Ovary (tissue), 9 donors: Measurements from ENCODE around the gene SOX2. TPM values are rescaled to one million over a fixed set of nuclear protein-coding genes. Genes with fewer than 3 reads are reported as not detected.

Experiments
- DNase-seq, 5 donors: peaks; one replicate each; pipeline ENCODE4 v3.0.0-alpha.2; 2019 to 2020
- H3K27ac ChIP-seq, 2 donors: fragments of 200-600 bp; one replicate each; pipeline versions ENCODE4 v1.5.1 to v1.8.0; 2019 to 2022
- H3K27me3 ChIP-seq: fragments of 200-600 bp; one replicate; pipeline ENCODE4 v1.8.0; 2022
- H3K36me3 ChIP-seq: fragments of 200-600 bp; sonication (generic); one replicate; pipeline ENCODE4 v1.5.1; 2019
- H3K4me1 ChIP-seq: one replicate; pipeline ENCODE4 v1.8.1; 2013; ENCODE audit warnings: mild to moderate bottlenecking, moderate library complexity; ENCODE audit not compliant: insufficient read depth
- H3K4me3 ChIP-seq: fragments of 200-600 bp; sonication (generic); one replicate; pipeline ENCODE4 v1.5.1; 2017
- H3K9me3 ChIP-seq, 2 donors: fragments of 200-600 bp in 1 of 2; sonication (generic) in 1 of 2; one replicate each; pipeline versions ENCODE4 v1.5.1 to v1.8.1; 2013 to 2019; ENCODE audit warnings: mild to moderate bottlenecking in 1 of 2, moderate library complexity in 1 of 2
- EP300 ChIP-seq: sonication (generic); formaldehyde crosslinking; IDR thresholded peaks from one replicate; pipeline ENCODE4 v1.6.1; 2017; ENCODE audit warnings: antibody characterized with exemption
- POLR2A ChIP-seq: fragments of 450-650 bp; IDR thresholded peaks from one replicate; pipeline ENCODE4 v1.6.1; 2017; ENCODE audit warnings: antibody characterized with exemption, mild to moderate bottlenecking, moderate library complexity
- WGBS, 3 donors: extraction: QIAGEN DNeasy Blood & Tissue Kit in 1 of 3; methylation state at CpG; one replicate each; pipeline versions ENCODE4 v1.1.5 to v1.1.7; 2013 to 2017; 5-methylcytosine and 5-hydroxymethylcytosine counted together
- intact Hi-C, 4 donors: fragments of 100-400 bp; cut with DNase I; formaldehyde crosslinking; loops; one replicate each; pipeline versions ENCODE4 v1.11.0 to v1.15.1; 2022 to 2023
- polyA plus RNA-seq, 2 donors: library from polyadenylated mRNA; stranded (reverse); fragments of 200-250 nt in 1 of 2; fragments of 350-450 nt in 1 of 2; fragmentation: Illumina TruSeq in 1 of 2; extraction: RNeasy Lipid Tissue Mini Kit (QIAGEN cat#74804) in 1 of 2; gene quantifications; one replicate each; pipeline ENCODE4 v1.2.3, GENCODE V29; 2013 to 2014
- total RNA-seq, 7 donors: library from RNA; depleted of rRNA in 2 of 7; stranded (reverse); fragments of >200 nt in 2 of 7; fragmentation: NEBNext Ultra II Directional in 3 of 7; extraction: Animal tissue kit (Norgen Biotek cat#: 25700) in 3 of 7; gene quantifications; one replicate each; pipeline versions ENCODE4 v1.1.0 to v1.2.4, GENCODE V29; 2016 to 2023
- TF ChIP-seq, protein P1 (sequence below), 3 donors: fragments of 450-650 bp in 2 of 3; fragments of 200-600 bp in 1 of 3; IDR thresholded peaks; one replicate each; pipeline versions ENCODE4 v1.5.1 to v1.8.0; 2016 to 2022; ENCODE audit warnings: antibody characterized with exemption in 3 of 3, mild to moderate bottlenecking in 1 of 3
- donor health status: DM: no; HTN: no; CAD: no; lungs with moderate emphysema.
- donor health status: DM: no; HTN: no; CAD: no.
- donor health status: Bipolar disorder and iron deficiency.
- donor health status: DM: yes; HTN: yes; CAD: no.
- donor health status: DM: no; HTN: no; CAD: no.
- donor health status: DM: yes; HTN: yes; CAD: no.

Gene SOX2
- total and polyA plus RNA-seq, 9 donors, result 0.23 to 0.69 (median 0.36) TPM; not detected in 2

DNA sequence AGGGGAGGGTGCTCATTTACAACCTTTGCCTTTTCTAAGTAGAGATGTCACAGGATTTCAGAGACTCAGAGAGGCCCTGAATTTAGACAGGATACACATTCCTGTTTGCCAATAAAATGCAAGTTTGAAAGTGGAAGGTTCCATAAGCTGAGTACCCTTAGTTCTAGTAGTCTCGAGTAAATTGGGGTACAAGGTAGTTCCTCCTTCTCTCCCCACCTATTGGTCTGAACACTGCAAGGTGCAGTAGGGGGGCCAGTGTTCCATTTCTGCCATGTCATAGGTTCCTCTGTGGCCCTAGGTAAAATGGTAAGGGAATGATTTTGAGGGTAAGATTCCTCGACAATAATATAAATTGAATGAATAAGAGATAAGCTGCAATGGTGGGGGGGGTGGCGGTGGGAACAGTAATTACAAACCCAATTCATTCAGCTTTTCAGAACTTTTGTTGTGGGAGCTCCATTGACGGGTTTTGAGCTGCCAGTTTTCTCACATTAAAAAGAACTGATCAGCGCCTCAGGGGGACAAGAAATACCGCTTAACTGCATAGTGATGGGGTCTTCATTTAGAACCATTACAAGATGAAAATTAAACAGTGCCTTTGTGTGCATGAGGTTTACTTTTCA lies 5.9 kb downstream of the SOX2 start:
- 19 to 25% (median 22%) methylated on average over 6 of the region's 6 CpGs for WGBS, 3 donors

DNA sequence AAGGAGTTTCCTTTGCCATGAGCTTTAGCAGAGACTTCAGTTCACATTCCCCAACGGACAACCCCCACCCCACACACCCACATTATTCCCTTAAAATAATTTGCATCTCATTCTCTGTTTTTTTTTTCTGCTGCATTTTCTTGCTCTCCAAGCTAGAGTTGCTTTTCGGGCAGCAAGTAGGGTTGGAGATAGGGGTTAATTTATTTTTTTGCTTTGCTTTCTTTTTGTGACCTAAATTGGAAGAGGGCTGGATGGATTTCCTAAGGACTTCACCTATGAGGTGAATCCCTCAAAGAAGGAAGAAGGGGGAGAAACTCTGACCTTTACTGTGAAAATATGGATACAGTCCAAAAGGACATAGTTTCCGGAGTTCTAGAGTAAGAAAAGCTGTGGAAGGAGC lies 6.6 kb downstream of the SOX2 start:
- 28 to 30% (median 30%) methylated on average over 3 of the region's 3 CpGs for WGBS, 3 donors
- Histone ChIP-seq H3K4me3 (no peak overlapping the region), H3K27ac (no peak overlapping the region), H3K9me3 (no peaks in the 10 kb centered on the region), H3K27me3 (peaks cover 6% of the 10 kb centered on the region), H3K36me3 (no peaks in the 10 kb centered on the region), H3K4me1 (no peaks in the 10 kb centered on the region)
- no peak for TF ChIP-seq POLR2A
- no peak for TF ChIP-seq EP300
- TF ChIP-seq, protein P1, sequence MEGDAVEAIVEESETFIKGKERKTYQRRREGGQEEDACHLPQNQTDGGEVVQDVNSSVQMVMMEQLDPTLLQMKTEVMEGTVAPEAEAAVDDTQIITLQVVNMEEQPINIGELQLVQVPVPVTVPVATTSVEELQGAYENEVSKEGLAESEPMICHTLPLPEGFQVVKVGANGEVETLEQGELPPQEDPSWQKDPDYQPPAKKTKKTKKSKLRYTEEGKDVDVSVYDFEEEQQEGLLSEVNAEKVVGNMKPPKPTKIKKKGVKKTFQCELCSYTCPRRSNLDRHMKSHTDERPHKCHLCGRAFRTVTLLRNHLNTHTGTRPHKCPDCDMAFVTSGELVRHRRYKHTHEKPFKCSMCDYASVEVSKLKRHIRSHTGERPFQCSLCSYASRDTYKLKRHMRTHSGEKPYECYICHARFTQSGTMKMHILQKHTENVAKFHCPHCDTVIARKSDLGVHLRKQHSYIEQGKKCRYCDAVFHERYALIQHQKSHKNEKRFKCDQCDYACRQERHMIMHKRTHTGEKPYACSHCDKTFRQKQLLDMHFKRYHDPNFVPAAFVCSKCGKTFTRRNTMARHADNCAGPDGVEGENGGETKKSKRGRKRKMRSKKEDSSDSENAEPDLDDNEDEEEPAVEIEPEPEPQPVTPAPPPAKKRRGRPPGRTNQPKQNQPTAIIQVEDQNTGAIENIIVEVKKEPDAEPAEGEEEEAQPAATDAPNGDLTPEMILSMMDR (IDR thresholded peaks at IDR 0.05), result no peak
- intact Hi-C loops, result loop anchor here in 2 of 4 donors (10.0 kb wide), 2 partner anchors 536 to 956 kb away; no protein-coding TSS in a partner anchor
- DNase-seq, result no peak

More for the DNA sequence above, 5.9 kb downstream of the SOX2 start:
- H3K4me3 ChIP-seq, result no peak overlapping the region
- no peak for DNase-seq
- no peaks in the 10 kb centered on the region for H3K36me3 ChIP-seq
- peaks cover 6% of the 10 kb centered on the region for H3K27me3 ChIP-seq
- no peaks in the 10 kb centered on the region for H3K9me3 ChIP-seq
- intact Hi-C loops, result loop anchor here in 2 of 4 donors (10.0 kb wide), 2 partner anchors 537 to 957 kb away; no protein-coding TSS in a partner anchor
- H3K4me1 ChIP-seq, result no peaks in the 10 kb centered on the region
- no peak overlapping the region for H3K27ac ChIP-seq
- TF ChIP-seq POLR2A (no peak), EP300 (no peak)
- TF ChIP-seq, protein P1 (IDR thresholded peaks at IDR 0.05), result no peak

DNA sequence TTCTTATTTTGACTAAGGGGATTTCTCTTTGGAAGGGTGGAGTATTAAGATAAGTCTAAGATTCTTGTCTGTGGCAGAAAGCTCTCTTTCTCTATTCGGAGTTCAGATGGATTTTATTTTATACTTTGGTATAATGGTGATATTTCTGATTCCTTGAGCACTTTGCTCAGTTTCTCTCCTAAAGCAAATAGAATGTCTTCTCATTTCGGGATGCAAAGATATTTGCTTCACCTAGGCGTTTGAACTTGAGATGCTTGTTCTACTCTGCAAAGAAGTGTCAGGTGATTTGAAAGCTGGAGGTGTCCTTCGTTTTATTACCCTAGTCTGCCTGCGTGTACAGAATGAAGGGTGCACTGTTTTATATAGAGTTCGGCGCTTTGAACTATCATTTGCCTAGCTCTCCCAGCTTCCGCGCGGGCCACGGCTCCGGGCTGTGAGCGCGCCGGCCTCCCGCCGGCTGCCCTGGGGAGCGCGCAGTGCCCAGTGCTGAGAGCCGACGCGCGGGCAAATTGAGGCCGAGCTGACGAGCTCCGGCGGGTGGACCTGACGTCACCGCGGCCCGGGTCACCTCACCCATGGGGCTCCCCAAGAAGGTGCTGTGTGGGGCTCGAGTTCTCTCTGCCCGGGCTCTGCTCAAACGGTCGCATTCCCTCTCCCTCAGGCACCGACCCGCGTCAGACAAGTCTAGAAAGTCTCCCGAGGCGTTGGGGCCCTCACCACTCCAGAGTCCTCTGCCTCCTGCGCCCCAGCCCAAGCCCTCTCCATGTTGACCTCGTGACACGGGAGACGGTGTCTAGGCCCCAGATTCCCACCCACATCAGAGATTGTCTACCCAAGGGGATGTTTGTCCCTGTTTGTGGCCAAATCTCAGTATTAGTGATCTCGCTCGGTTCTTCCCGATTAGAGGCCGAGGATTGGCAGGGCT lies 7.5 kb downstream of the SOX2 start:
- Histone ChIP-seq H3K4me1 (no peaks in the 10 kb centered on the region), H3K27me3 (peaks cover 6% of the 10 kb centered on the region), H3K9me3 (no peaks in the 10 kb centered on the region), H3K4me3 (no peak overlapping the region), H3K36me3 (no peaks in the 10 kb centered on the region), H3K27ac (no peak overlapping the region)
- TF ChIP-seq EP300 (no peak), POLR2A (no peak)
- TF ChIP-seq, protein P1 (IDR thresholded peaks at IDR 0.05), result no peak
- no peak for DNase-seq
- intact Hi-C loops, result loop anchor here in 2 of 4 donors (10.0 kb wide), 2 partner anchors 536 to 956 kb away; no protein-coding TSS in a partner anchor
- 6 to 8% (median 8%) methylated on average over 47 to 48 of the region's 48 CpGs for whole genome bisulfite sequencing, 3 donors

DNA sequence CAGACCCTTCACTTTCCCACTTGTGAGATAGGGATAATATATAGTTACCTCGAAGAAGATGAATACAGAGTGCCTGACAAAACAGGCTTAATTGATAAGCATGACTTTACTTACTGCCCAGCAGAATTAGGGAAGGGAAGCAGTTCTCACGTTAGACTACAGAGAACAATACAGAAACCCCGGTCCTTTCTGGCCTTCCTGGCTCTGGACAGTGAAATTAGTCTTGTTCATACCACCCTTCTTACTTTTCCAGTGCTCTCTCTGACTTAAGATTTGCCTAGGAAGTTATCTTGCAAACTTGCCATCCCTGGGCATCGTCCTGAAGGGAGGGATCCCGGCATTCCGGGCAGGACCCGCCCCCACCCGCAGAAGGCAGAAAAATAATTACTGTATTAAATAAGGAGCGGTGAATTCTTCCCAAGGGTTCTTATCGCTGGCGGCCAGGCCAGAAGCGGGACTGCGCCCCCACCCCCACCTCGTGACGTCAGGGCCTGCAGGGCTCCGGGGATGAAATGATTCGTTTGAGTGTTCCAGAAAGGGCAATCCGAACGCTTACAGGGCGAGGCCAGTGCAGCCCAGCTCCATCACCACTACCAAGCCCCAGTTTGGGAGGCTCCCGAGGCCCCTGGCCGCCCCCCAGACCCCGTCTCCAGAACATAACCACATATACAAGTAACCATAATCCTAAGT lies 8.4 kb downstream of the SOX2 start:
- H3K4me1 ChIP-seq, result no peaks in the 10 kb centered on the region
- no peak overlapping the region for H3K4me3 ChIP-seq
- H3K36me3 ChIP-seq, result no peaks in the 10 kb centered on the region
- 8 to 15% (median 8%) methylated on average over 22 to 23 of the region's 23 CpGs for WGBS, 3 donors
- TF ChIP-seq, protein P1 (IDR thresholded peaks at IDR 0.05), result no peak
- TF ChIP-seq POLR2A (no peak), EP300 (no peak)
- intact Hi-C loops, result loop anchor here in 2 of 4 donors (10.0 kb wide), 2 partner anchors 535 to 955 kb away; no protein-coding TSS in a partner anchor
- no peak for DNase-seq
- H3K9me3 ChIP-seq, result no peaks in the 10 kb centered on the region
- no peak overlapping the region for H3K27ac ChIP-seq
- H3K27me3 ChIP-seq, result peaks cover 6% of the 10 kb centered on the region
